Measurements from ENCODE around the gene CRACR2B. TPM values are rescaled to one million over a fixed set of nuclear protein-coding genes. Genes with fewer than 3 reads are reported as not detected.

Gene CRACR2B
- total and polyA plus RNA-seq, 10 of the 15 experiments (the other 5 are each of a cell fraction or from before 2014, with no cell fraction given): 0.10 to 33.7 (median 12.7) TPM

DNA sequence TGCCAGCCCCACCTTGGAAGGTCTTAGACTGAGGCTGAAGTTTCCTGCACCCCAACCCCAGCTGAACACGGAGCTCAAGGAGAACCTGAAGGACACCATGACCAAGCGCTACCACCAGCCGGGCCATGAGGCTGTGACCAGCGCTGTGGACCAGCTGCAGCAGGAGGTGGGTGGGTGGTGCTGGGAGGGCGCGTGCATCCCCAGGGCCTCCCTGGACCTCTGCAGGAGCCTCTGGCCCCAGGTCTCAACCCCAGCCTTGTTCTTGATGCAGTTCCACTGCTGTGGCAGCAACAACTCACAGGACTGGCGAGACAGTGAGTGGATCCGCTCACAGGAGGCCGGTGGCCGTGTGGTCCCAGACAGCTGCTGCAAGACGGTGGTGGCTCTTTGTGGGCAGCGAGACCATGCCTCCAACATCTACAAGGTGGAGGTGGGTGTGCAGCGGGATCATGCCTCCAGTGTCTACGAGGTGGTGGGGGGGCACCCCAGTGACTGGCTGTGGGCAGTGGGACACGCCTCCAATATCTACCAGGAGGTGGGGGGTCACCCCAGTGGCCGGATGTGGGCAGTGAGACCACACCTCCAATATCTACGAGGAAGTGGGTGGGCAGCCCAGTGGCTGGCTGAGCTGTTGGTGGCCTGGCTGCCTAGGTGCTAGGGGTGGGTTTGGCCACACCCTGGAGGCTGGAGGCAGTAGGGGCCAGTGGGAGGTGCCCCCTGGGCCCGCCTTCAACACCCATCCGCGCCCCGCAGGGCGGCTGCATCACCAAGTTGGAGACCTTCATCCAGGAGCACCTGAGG lies 9.7 kb downstream of the CRACR2B start:
- ChIA-PET CTCF (no interaction called here), SMC1A (ENCODE audit: uncharacterized antibody, unreplicated experiment) (no interaction called here), POLR2A (no interaction called here), RAD21 (ENCODE audit: unreplicated experiment) (no interaction called here)
- 94% methylated on average over 22 of the region's 22 CpGs for WGBS (ENCODE audit: insufficient coverage, insufficient replicate concordance, low lambda C conversion rate, missing lambda C conversion rate)
- no peak overlapping the region for H3K4me2 ChIP-seq (ENCODE audit: control insufficient read depth, insufficient read depth)
- H4K20me1 ChIP-seq (ENCODE audit: control insufficient read depth, insufficient read depth): no peaks in the 10 kb centered on the region; the same call in 1 of the 2 replicates
- H3K9ac ChIP-seq (ENCODE audit: control insufficient read depth, insufficient read depth, low read length): no peak overlapping the region
- intact Hi-C loops (cut with micrococcal nuclease; ENCODE audit: unreplicated experiment): no loop called here
- TF ChIP-seq, protein P1, sequence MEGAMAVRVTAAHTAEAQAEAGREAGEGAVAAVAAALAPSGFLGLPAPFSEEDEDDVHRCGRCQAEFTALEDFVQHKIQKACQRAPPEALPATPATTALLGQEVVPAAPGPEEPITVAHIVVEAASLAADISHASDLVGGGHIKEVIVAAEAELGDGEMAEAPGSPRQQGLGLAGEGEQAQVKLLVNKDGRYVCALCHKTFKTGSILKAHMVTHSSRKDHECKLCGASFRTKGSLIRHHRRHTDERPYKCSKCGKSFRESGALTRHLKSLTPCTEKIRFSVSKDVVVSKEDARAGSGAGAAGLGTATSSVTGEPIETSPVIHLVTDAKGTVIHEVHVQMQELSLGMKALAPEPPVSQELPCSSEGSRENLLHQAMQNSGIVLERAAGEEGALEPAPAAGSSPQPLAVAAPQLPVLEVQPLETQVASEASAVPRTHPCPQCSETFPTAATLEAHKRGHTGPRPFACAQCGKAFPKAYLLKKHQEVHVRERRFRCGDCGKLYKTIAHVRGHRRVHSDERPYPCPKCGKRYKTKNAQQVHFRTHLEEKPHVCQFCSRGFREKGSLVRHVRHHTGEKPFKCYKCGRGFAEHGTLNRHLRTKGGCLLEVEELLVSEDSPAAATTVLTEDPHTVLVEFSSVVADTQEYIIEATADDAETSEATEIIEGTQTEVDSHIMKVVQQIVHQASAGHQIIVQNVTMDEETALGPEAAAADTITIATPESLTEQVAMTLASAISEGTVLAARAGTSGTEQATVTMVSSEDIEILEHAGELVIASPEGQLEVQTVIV (IDR thresholded peaks at IDR 0.05; ENCODE audit: borderline replicate concordance, partially characterized antibody): no peak
- TF ChIP-seq CREM (IDR thresholded peaks at IDR 0.05; ENCODE audit: low read depth): no peak
- TF ChIP-seq SP1 (IDR thresholded peaks at IDR 0.05; ENCODE audit: low read depth, low read length): no peak
- TF ChIP-seq, protein P2, sequence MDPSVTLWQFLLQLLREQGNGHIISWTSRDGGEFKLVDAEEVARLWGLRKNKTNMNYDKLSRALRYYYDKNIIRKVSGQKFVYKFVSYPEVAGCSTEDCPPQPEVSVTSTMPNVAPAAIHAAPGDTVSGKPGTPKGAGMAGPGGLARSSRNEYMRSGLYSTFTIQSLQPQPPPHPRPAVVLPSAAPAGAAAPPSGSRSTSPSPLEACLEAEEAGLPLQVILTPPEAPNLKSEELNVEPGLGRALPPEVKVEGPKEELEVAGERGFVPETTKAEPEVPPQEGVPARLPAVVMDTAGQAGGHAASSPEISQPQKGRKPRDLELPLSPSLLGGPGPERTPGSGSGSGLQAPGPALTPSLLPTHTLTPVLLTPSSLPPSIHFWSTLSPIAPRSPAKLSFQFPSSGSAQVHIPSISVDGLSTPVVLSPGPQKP (IDR thresholded peaks at IDR 0.05; ENCODE audit: low read depth, low read length): no peak
- peak; percentile 39; the same call in 1 of the 2 replicates for TF ChIP-seq POLR2AphosphoS5 (IDR thresholded peaks at IDR 0.05; ENCODE audit: low read length)
- no peak for TF ChIP-seq ATF7 (IDR thresholded peaks at IDR 0.05; ENCODE audit: low read depth)
- no peak for TF ChIP-seq ZZZ3 (IDR thresholded peaks at IDR 0.05; ENCODE audit: control insufficient read depth, insufficient read length, low read depth)
- peak; percentile 57 for TF ChIP-seq POLR2A (IDR thresholded peaks at IDR 0.05; ENCODE audit: low read depth, low read length)
- TF ChIP-seq, protein P3, sequence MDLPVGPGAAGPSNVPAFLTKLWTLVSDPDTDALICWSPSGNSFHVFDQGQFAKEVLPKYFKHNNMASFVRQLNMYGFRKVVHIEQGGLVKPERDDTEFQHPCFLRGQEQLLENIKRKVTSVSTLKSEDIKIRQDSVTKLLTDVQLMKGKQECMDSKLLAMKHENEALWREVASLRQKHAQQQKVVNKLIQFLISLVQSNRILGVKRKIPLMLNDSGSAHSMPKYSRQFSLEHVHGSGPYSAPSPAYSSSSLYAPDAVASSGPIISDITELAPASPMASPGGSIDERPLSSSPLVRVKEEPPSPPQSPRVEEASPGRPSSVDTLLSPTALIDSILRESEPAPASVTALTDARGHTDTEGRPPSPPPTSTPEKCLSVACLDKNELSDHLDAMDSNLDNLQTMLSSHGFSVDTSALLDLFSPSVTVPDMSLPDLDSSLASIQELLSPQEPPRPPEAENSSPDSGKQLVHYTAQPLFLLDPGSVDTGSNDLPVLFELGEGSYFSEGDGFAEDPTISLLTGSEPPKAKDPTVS (IDR thresholded peaks at IDR 0.05; ENCODE audit: low read depth, low read length): no peak
- TF ChIP-seq ESRRA (IDR thresholded peaks at IDR 0.05; ENCODE audit: low read length): no peak
- H3K27ac ChIP-seq (ENCODE audit: control insufficient read depth, insufficient read depth): no peak overlapping the region
- H3K9me3 ChIP-seq (replicated peaks; ENCODE audit: control insufficient read depth, insufficient read depth, low read length): no peaks in the 10 kb centered on the region
- in situ Hi-C loops (cut with MboI): no loop called here
- no TSS peak for BruUV-seq (replicated peaks)
- no peak overlapping the region for H2AFZ ChIP-seq (ENCODE audit: control insufficient read depth, low read depth, low read length)
- DNase-seq (ENCODE audit: low read depth, low spot score) (no peak), ATAC-seq (no peak), FAIRE-seq (no peak)
- no peak overlapping the region for H3K4me3 ChIP-seq
- peaks cover 0 to 25% of the 10 kb centered on the region in 2 experiments; a peak in 2 of 4 replicates for H3K36me3 ChIP-seq (ENCODE audit: control insufficient read depth in 2 of 2, insufficient read depth in 2 of 2, low read length in 1 of 2)
- H3K27me3 ChIP-seq (replicated peaks in 1 of 2; ENCODE audit: control insufficient read depth in 2 of 2, insufficient read depth in 2 of 2, low read length in 1 of 2): no peaks in the 10 kb centered on the region
- peaks cover 14% of the 10 kb centered on the region for H3K4me1 ChIP-seq (ENCODE audit: control insufficient read depth, insufficient read depth, low read length)
- H3K79me2 ChIP-seq (ENCODE audit: control insufficient read depth, insufficient read depth, low read length): peaks cover 20% of the 10 kb centered on the region
